IPS-15b (cell line): ENCODE data around the gene PRSS8.
A peak's percentile ranks its signal among the peaks of the same experiment; 100 is the strongest.
"Not testable (repeated sequence)": the region's sequence is repeated elsewhere in the genome, so short reads cannot be mapped to it uniquely, and the experiment has no call there.

ENCODE experiments used
- H3K27me3 ChIP-seq: one replicate; pipeline ENCODE4 v1.6.1; 2013; ENCODE audit warnings: low read length; ENCODE audit not compliant: control insufficient read depth, insufficient read depth
- H3K36me3 ChIP-seq: one replicate; pipeline ENCODE4 v1.6.1; 2013; ENCODE audit warnings: low read length; ENCODE audit not compliant: control insufficient read depth, insufficient read depth
- H3K4me1 ChIP-seq: one replicate; pipeline ENCODE4 v1.6.1; 2013; ENCODE audit warnings: mild to moderate bottlenecking, low read length; ENCODE audit not compliant: control insufficient read depth, insufficient read depth
- H3K4me3 ChIP-seq: one replicate; pipeline ENCODE4 v1.5.1; 2013; ENCODE audit warnings: low read depth, low read length
- H3K9ac ChIP-seq: one replicate; pipeline ENCODE4 v1.6.1; 2013; ENCODE audit warnings: low read depth, mild to moderate bottlenecking, low read length
- H3K9me3 ChIP-seq: one replicate; pipeline ENCODE4 v1.6.1; 2013; ENCODE audit warnings: mild to moderate bottlenecking, low read length; ENCODE audit not compliant: control insufficient read depth, insufficient read depth

The PRSS8 gene

GRCh38 chr16:31167315-31167714 lies 31.8 kb upstream of the PRSS8 start:
- no peaks in the 10 kb centered on the region for H3K36me3 ChIP-seq
- H3K4me1 ChIP-seq = peaks cover 2% of the 10 kb centered on the region
- H3K4me3 ChIP-seq = no peak overlapping the region
- H3K9ac ChIP-seq = no peak overlapping the region
- H3K9me3 ChIP-seq = no peaks in the 10 kb centered on the region
- H3K27me3 ChIP-seq = no peaks in the 10 kb centered on the region

DNA sequence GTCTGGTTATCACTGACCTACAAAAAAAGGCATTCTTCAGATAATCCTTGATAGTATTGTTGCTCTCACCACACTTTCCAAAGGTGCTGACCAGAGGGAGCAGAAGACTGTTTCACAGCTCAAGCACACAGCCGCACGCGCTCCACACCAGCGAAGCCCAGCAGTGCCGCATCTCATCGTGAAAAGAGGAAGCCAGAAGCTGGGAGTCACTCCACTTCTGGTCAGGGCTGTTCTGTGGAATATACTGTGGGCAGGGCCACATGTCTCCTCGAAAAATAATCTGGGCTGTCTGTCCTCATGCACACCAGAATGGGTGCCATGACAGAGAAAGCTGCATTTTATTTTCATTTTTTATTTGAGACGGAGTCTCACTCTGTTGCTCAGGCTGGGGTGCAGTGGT lies 21.6 kb upstream of the PRSS8 start:
- Histone ChIP-seq H3K36me3 (no peaks in the 10 kb centered on the region), H3K27me3 (no peaks in the 10 kb centered on the region), H3K9me3 (no peaks in the 10 kb centered on the region), H3K4me3 (no peak overlapping the region), H3K4me1 (no peaks in the 10 kb centered on the region), H3K9ac (no peak overlapping the region)

DNA sequence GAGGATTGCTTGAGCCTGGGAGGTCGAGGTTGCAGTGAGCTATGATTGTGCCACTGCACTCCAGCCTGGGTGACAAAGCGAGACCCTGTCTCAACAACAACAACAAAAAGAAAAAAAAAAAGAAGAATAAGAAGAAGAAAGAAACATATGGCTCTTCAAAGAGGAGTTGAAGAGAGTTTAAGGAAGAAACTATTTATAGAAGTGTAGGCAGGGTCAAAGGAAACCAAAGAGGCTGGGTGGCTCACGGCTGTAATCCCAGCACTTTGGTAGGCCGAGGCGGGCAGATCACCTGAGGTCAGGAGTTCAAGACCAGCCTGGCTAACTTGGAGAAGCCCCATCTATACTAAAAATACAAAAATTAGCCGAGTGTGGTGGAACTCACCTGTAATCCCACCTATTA lies 15.4 kb upstream of the PRSS8 start:
- H3K27me3 ChIP-seq = peaks cover 28% of the 10 kb centered on the region
- H3K36me3 ChIP-seq, H3K4me1 ChIP-seq, H3K9ac ChIP-seq, H3K9me3 ChIP-seq, H3K4me3 ChIP-seq: not testable (repeated sequence)

GRCh38 chr16:31149894-31150890 lies 14.7 kb upstream of the PRSS8 start, which contains the start of gene PRSS36:
Gene PRSS36 (minus strand): TSS chr16:31150066. CDS start chr16:31150035, 31 bp downstream.
- Histone ChIP-seq H3K9ac (no peak within 1 kb of the TSS), H3K4me3 (no peak within 1 kb of the TSS), H3K9me3 (no peaks in the 10 kb centered on the region)

DNA sequence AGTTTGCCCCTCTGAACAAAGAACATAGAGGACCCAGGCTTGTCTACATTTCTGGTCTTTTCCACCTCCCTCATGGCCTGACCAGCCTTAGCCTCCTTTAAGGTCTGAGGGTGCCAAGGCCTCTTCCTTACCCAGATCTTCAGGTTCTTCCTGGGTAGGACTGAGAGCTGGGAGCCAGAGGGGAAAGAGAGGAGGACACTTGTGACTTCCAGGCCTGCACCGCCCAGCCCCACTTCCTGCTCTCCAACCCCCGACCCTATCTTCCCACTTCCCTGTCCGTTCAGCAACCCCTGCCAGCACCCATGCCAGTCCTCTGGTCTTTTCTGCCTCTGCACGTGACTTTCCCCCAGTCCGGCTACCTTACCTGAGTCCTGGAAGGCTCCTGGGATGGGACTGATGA lies 13.8 kb upstream of the PRSS8 start:
- peaks cover 9% of the 10 kb centered on the region for H3K4me1 ChIP-seq
- peaks cover 30% of the 10 kb centered on the region for H3K27me3 ChIP-seq
- H3K4me3 ChIP-seq = no peak overlapping the region
- H3K9ac ChIP-seq = no peak overlapping the region
- H3K36me3 ChIP-seq = no peaks in the 10 kb centered on the region
- no peaks in the 10 kb centered on the region for H3K9me3 ChIP-seq

More at GRCh38 chr16:31149894-31150890, 14.7 kb upstream of the PRSS8 start, which contains the start of gene PRSS36:
- peaks cover 9% of the 10 kb centered on the region for H3K4me1 ChIP-seq
- no peaks in the 10 kb centered on the region for H3K36me3 ChIP-seq
- peaks cover 30% of the 10 kb centered on the region for H3K27me3 ChIP-seq

DNA sequence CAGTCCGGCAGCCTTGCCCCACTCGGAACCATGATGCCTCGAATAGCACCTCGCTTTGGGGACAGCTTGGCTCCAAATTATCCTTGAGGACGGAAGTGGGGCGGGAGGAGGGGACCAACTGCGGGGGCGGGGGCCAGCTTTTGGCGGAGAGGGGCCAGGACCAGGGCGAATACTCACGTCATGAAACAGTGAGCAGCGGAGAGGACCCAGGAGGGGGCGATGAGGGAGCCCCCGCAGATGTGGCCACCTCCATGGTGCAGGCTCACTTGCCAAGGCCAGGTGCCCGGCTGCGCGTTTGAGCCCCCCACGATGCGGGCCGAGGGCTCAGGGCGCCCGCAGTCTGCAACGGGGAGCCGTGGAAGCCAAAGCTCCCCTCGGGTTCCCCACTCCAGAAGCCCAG lies 13.4 kb upstream of the PRSS8 start:
- H3K9ac ChIP-seq = no peak overlapping the region

DNA sequence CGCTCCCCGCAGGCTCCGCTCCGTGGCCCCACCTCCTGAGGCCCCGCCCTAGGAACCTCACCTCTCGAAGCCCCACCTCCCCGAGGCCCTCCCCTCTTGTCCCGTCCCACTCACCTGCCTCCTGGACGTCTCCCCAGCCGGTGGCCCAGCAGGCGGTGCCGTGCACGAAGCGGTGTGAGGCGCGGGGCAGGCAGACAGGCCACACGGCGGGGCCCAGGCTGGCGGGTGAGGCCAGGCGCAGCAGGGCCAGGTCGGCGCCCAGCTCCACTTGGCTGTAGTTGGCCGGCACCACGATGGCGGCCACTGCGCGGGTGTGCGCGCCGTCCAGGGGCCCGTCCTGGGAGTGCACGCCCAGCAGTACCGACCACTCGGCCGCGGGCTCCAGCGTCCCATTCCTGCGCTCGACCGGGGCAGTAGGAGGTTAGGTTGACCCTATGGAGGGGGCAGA lies 12.8 kb upstream of the PRSS8 start:
- Histone ChIP-seq H3K4me3 (peak overlapping the region; percentile 59), H3K9ac (peak overlapping the region; percentile 24), H3K4me1 (peaks cover 9% of the 10 kb centered on the region), H3K9me3 (no peaks in the 10 kb centered on the region), H3K36me3 (no peaks in the 10 kb centered on the region), H3K27me3 (peaks cover 36% of the 10 kb centered on the region)

More for the DNA sequence above, 13.4 kb upstream of the PRSS8 start:
- Histone ChIP-seq H3K27me3 (peaks cover 30% of the 10 kb centered on the region), H3K36me3 (no peaks in the 10 kb centered on the region), H3K4me3 (peak overlapping the region; percentile 59), H3K4me1 (peaks cover 9% of the 10 kb centered on the region), H3K9me3 (no peaks in the 10 kb centered on the region)

- H3K36me3 ChIP-seq = no peaks in the 10 kb centered on the region
- peaks cover 42% of the 10 kb centered on the region for H3K27me3 ChIP-seq
- no peaks in the 10 kb centered on the region for H3K9me3 ChIP-seq
- peak overlapping the region; percentile 59 for H3K4me3 ChIP-seq
- no peak overlapping the region for H3K9ac ChIP-seq
- H3K4me1 ChIP-seq = peaks cover 9% of the 10 kb centered on the region
Measured at GRCh38 chr16:31147574-31147973, 12.0 kb upstream of the PRSS8 start.

DNA sequence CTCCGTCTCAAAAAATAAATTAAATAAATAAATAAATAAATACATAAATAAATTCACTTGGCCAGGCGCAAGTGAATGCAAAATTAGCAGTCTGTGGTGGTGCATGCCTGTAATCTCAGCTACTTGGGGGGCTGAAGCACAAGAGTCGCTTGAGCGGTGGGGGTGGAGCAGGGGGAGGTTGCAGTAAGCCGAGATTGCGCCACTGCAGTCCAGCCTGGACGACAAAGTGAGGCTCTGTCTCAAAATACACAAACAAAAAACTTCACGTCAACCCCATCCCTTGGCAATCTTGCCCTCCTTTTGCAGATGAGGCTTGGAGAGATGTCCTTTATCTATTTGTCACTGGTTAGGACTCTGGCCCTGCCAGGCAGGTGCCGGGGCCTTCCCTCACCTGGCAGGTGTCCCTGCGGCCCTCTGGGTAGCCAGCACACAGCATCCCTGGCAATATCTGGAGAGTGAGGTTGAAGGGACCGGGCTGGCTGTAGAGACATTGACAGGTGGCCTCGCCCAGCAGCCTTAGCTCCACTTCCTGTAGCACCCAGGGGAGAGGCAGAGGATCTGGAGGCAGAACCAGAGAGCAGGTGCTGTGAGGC lies 10.0 kb upstream of the PRSS8 start:
- peaks cover 42% of the 10 kb centered on the region for H3K27me3 ChIP-seq
- no peak overlapping the region for H3K4me3 ChIP-seq
- H3K4me1 ChIP-seq = peaks cover 13% of the 10 kb centered on the region
- H3K36me3 ChIP-seq = no peaks in the 10 kb centered on the region
- H3K9ac ChIP-seq = no peak overlapping the region
- H3K9me3 ChIP-seq = no peaks in the 10 kb centered on the region

GRCh38 chr16:31144418-31144817 lies 8.9 kb upstream of the PRSS8 start:
- H3K4me1 ChIP-seq = peaks cover 11% of the 10 kb centered on the region
- H3K27me3 ChIP-seq = peaks cover 42% of the 10 kb centered on the region
- H3K36me3 ChIP-seq, H3K4me3 ChIP-seq, H3K9me3 ChIP-seq, H3K9ac ChIP-seq: not testable (repeated sequence)

DNA sequence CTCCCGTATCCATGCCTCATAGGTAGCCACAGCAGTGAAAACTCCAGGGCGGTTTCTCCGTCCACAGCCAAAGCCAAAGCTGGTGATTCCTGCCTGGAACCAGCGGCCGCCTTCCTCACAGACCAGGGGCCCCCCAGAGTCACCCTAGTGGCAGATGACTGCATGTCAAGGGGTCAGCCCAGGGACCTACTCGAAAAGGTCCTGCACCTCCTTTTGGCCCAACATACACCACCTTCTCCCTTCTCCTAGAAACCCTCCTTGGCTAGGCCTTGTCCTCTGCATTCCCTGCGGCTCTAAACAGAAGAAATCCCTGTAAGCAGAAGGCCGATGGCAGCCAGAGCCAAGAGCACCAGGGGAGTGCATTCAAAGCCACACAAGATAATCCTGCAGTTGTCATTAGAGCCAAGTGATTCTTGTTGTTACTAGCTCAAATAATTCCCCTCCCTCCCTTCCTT lies 8.2 kb upstream of the PRSS8 start:
- no peaks in the 10 kb centered on the region for H3K36me3 ChIP-seq
- H3K4me1 ChIP-seq = peaks cover 12% of the 10 kb centered on the region
- H3K27me3 ChIP-seq = peaks cover 37% of the 10 kb centered on the region
- H3K4me3 ChIP-seq = no peak overlapping the region
- no peak overlapping the region for H3K9ac ChIP-seq
- H3K9me3 ChIP-seq = no peaks in the 10 kb centered on the region
